Activated CD8-positive, alpha-beta memory T cell treated with anti-CD3 and anti-CD28 coated beads for 24 hours (primary cell): Measurements from ENCODE around the gene IER3IP1.

Experiments
- DNase-seq: peaks from one replicate; pipeline ENCODE4 v3.0.0-alpha.2; 2020

Gene IER3IP1

DNA sequence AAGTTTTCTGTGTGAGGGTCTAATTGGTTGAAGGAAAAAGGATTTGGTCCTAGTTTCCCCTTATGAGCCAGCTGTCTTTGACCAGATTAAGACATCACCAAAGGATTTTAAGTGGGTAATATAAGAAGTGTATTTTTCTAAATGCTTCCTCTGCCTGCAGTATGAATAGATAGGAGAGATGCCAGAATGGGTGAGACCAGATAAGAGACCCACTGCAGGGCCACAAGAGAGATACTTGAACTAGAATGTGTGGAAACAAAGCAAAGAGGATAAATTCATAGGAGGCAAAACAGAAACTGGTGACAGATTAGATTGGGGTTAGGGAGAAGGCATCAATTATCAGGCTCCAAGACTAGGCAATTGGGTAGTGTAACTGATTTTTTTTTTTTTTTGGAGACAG is 24.7 kb downstream of the IER3IP1 start:
- DNase-seq, result no peak

DNA sequence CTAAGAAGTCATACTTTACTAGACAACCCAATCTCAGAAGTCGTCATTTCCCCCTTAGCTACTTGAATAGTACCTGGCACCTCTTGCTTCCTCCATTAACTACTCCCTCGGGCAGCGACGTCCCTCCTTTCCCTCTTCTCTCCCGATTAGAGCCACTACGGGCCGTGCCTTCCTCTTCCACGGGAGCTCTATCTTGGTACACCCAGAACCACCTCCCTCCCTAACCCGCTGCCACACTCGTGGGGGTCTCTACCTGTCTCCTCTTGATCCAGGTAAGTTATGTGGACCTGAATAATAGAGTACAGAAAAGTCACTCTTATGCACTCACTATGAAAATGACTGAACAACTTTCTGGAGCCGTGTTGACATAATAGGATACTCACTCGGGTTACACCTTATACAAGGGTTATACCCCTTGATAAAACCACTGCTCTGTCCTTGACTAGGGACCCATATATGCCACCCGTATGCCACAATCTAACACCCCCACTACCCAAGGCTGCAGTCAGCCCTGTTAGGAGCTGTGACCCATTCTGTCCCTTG is 25.3 kb downstream of the IER3IP1 start:
- no peak for DNase-seq

DNA sequence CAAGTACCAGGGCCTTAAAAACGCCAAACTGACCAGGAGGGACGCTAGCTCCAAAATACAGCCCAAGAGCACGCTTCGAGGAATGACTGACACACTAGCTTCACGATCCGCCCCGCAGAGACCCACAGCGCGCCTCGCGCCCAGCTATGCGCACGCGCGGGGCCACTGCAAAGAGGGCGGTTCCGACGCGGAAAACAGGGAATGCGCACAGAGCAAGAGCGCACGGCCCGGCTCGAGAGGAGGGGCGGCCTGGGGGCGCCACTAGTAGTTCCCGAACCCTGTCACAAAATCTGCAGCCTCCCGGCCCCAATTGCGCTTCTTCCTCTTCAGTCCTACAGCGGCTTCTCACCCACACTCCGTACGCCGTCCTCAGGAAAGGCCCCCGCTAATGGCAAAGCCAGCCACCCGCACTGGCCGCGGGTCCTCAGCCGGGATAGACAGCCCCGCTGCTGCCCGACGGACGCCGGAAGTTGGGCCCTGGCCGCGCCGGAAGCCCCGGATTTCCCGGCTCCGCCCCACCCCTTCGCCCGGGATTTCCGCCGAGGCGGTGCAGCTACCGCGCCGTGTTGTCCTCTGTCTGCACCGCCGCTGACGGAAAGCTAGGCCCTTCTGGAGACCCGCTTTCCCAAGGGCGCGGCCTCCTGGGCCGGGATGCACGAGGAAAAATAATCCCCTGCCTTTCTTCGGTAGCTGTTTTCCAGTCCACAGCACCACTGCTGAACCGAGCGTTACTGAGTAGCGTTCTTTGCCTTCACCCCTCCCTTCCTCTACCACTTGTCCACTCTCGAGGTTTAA is 25.9 kb downstream of the IER3IP1 start, which contains the start of gene HDHD2:
HDHD2 (minus strand) TSS at position 472 of the 795 bp plus-strand sequence. CDS start 14,061 bp downstream, outside the sequence.
- peak; percentile 94 for DNase-seq

DNA sequence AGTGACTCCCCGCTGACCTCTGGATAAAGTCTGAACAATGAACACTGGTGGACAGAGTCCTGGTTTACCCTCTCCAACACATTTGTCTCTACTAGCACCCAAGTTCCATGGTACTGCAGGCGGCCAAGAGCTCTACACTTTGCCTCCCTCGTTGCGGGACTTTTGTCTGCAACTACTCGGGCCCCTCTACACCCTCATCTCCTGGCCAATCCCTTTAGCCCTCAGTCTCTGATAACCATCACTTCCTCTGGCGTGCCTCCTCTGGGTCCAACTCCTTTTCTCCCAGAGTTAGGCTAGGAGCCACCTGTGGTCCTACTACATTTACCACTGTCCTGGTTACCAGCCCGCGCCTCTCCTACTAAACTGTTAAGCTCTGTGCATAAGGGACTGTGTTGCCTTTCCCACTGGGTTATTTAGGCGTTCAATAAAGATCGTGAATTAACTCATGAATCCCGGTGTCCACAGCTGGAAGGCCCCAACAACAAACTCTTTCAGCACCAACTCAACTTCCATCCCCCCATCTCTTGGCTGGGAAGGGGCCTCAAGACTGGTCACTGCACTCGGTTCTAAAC is 26.6 kb downstream of the IER3IP1 start:
- DNase-seq, result no peak

DNA sequence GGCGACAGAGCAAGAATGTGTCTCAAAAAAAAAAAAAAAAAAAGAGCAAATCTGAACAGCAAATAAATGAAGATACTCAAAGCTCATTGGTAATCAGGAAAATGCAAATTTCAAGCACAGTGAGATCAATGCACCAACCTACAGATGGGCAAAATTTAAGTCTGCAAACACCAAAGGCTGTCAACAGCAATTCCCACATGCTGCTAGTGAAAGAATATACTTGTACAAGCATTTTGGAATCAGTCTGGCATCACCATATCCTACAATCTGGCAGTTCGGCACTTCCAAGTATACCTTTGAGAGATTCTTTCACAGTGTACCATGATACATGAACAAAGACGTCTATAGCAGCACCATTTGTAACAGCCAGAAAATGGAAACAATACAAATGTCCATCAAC is 30.0 kb downstream of the IER3IP1 start:
- no peak for DNase-seq

DNA sequence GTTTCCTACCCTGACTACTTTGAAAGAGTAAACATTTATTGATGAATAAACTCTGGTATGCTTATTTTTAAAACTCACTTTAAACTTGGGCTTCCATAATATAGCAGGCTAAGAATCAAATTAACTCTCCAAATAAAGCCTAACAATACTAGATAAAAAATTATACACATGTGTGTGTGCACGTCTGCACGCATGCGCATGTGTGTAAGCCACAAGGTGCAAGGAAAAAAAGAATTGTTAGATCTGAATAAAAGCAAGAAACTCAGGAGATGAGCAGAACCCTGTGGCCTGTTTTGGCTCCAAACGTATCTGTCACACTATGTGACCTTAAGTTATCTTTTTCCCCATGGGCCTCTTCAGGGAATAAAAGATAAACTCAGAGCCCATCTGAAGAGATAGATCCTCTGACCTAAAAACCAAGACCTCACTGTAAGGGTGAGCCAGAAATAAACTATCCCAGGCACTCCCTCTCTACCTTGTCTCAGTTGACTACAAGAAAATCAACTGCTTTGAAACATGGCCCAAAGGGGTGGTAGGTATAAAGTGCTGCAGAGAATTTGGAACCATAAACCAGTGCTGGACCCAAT is 32.2 kb downstream of the IER3IP1 start:
- no peak for DNase-seq

DNA sequence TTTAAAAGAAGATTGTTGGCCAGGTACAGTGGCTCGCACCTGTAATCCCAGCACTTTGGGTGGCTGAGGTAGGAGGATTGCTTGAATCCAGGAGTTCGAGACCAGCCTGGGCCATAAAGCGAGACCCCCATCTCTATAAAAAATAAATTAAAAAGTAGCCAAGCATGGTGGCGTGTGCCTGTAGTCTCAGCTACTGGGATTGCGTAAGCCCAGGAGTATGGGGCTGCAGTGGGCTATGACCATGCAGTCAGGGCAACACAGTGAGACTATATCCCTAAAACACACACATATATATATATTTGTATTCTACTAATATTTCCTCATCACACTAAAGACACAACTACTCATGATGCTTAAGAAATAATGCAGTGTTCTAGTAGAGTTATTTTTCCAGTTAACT is 33.0 kb downstream of the IER3IP1 start:
- DNase-seq, result no peak

DNA sequence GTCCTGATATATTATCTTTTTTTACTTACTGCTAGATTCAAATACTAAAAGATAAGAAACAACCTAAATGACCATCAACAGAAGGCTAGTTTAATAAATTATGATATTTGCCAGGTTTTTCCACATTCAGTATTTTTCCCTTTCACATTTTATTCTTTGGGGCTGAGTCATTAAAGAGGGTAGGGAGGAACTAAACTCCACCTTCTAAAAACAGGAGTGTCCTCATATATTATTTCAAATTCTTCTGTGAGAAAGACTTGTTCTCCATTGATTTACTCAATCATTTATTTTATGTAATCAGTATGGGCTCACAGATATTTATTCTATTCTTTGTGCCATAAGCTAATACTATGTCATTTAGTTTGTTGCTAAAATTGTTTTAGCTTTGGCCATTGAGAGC is 34.9 kb downstream of the IER3IP1 start:
- DNase-seq, result no peak

DNA sequence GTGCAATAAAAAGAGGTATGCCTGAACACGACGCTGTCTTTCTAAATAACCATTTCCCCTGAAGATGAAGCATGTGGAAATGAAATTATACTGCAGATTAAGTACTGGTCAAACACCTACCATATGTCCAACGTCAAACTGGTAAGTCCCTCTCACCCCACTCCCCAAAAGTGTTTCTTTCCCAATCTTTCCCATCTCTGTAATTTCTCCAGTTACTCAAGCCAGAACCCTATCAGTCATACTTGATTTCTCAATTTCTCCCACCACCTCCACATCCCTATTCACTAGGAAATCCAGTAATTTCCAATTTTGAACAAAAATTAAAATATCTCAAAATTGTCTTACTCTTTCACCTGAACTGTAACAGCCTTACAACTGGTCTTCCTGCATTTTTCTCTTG is 55.0 kb downstream of the IER3IP1 start:
- no peak for DNase-seq

DNA sequence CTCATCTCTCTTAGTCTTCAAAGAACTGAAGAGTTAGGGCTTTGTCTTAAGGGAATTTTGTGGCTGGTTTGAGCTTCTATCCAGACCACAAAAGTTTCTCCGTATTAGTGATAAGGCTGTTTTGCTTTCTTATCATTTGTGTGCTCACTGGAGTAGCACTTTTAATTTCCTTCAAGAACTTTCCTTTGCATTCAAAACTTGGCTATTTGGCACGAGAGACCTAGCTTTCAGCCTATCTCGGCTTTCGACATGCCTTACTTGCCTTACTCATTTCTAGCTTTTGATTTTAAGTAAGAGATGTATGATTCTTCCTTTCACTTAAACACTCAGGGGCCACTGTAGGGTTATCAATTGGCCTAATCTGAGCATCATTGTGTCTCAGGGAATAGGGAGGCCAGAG is 55.7 kb downstream of the IER3IP1 start:
- DNase-seq, result no peak

DNA sequence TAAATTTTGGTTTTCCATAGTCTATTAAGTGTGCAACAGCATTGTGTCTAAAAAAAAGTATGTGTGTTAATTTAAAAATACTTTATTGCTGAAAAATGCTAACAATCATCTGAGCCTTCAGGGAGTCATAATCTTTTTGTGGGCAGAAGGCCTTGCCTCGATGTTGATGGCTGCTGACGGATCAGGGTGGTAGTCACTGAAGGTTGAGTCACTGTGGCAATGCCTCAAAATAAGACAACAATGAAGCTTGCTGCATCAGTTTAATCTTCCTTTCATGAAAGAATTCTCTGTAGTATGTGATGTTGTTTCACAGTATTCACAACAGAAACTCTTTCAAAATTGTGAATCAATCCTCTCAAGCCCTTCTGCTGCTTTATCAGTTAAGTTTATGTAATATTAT is 57.2 kb downstream of the IER3IP1 start:
- no peak for DNase-seq

DNA sequence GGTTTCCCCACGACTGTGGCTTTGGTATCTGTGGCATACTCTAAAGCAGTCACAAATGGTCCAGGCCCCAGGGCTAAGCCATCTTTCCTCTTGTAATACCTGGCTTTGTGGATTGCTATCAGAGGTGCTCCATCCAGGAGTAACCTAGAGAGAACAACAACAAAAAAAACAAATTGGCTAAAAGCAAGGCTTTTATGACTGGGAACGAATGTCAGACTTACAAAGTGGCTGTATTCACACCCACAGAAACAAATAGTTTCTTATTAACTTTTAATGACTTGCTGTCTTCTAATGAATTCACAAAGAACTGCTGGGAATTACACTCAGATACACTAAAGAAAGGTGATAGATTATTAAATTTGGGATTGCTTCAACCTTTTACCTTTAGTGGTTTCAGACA is 61.0 kb downstream of the IER3IP1 start:
- DNase-seq, result no peak

DNA sequence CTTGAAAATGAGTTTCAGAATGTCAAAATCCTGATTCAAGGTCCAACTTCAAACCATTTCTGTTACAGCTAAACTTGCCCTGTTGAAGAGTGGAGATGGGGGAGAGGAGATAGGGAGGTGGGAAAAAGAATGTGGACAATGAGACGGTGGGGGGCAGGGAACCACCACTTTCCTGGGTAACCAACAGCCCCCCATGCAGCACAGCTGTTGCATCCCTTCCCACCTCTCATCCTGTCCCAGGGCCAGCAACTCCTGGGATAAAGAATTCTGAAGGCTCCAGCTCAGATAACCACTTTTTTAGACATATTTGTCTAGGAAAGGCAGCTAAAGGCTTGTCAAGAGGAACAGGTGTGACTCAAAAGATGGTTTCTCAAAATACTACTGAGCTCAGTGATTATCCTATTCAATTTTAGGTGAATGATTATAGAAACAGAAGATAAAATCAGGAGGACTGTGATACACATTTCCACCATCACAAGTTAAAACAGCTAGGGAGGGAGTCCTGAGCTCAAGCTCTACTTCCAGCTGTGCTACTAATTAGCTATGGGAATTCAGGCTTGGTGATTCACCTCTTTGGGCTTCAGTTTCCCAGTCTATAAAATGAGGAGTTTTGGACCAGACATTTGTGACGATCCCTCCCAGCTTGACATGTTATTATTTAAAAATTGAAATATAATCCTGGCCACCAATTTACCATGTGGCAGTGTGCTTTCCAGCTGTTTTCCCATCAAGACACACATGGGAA is 62.2 kb downstream of the IER3IP1 start:
- no peak for DNase-seq

DNA sequence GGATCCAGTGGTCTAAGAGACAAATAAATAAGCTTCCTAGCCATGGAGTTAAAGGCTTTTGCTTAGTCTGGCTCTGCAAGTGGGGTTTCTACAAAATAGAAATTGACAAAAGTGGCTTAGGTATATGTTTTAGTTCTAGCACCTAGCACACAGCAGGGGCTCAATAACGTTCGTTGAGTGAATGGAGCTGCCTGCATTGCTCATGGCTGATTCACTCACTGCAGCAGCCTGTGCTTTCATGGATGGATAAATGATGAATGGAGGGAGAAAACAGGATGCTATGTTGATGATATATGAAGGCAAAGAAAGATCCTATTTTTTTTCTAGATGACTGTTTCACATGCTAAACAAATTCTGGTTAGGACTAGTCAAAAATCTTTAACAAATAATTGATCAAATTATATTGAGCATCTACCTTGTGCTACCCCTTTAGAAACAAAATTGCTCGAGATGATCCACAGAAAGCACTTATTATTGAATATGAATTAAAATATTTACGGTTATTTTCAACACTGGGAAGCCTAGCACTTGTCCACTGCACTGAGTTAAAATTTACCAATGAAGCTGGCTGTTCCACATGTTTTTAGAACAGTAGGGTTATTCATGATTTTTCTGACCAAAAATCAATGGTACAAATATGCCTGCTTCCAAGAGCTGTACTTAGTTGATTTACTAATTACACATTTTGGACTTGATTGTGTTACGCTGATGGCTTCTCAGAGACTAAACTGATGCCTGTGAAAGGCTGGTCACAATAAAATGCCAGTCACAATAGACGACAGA is 65.5 kb downstream of the IER3IP1 start:
- no peak for DNase-seq

DNA sequence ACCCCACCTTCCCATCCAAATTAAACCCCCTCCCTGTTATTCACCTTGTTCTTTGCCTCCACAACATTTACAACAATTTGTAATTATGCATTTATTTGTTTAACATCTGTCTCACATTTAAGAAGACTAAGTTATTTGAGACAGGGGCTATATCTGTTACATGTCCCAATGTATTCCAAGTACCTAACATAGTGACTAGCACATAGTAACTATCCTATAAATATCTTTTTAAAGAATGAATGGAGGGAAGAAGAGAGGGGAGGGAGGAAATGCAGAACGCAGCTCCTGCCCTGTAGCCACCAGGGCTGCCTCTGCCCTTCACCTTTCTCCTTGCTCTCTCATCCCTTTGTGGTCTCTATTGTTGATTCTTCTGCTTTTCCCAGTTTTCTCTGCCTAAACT is 66.4 kb downstream of the IER3IP1 start:
- no peak for DNase-seq

DNA sequence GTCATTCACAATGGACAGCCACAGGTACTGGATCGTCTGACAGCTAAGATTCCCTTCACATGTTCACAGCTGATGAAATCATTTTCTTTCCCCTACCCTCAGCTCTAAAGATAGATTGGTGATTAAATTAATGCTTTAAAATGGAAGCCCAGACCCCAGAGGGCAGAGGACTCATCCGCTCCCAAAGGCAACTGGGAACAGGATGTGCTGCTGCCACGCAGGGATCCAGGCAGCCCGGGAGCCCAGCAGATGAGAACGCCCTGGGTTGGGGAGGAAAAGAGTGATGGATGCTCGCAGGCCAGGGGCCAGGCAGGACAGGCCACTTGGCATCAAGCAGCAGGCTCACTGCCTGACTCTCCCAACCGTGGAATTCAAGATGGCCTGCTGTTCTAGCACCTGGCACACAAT is 67.2 kb downstream of the IER3IP1 start:
- no peak for DNase-seq

DNA sequence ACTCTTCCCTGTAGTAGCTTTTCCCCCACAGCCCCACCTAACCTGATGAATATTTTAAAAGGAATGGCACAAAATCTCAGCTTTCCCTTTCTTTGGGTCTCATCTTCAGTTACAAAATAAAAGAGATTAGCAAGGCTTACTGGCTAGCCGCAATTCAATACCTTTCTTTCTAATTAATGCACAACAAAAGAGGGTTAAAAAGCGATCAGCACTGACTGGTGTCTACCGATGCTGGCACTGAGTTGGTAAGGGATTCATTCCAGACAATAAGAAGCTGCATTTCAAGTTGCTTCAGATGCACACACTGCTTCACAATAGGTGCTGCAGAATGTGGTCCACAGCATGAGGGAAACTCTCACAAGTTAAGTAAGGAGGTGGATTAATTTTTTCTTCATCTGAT is 67.8 kb downstream of the IER3IP1 start:
- no peak for DNase-seq
